Stimulated activated CD4-positive, alpha-beta T cell treated with anti-CD3 and anti-CD28 coated beads, TNF-alpha, amount 100 ng/mL, for 4 hours (primary cell): ENCODE data around the gene COMMD4.

Source experiments
- DNase-seq, 3 experiments: peaks; one replicate each; pipeline ENCODE4 v3.0.0-alpha.2; 2020; ENCODE audit warnings: low read depth in 3 of 3

The COMMD4 gene

DNA sequence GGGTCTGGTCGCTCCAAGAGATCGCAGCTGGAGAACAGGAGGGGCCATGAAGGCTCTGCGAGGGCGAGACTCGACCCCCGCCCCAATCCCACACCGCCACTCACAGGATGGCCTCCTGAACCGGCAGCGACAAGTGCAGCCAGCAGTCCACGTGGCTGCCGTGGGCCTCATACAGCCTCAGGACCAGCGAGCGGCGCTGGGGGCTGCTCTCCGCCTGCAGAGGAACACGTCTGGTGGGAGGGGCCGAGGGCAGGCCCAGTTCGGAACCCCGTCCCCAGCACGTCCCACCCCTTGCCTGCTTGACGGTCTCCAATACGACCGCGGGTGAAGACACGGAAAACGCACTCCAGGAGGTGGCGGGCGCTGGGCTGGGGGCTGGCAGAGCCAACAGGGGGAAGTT, 20.1 kb downstream of the COMMD4 start:
- no peak for DNase-seq

DNA sequence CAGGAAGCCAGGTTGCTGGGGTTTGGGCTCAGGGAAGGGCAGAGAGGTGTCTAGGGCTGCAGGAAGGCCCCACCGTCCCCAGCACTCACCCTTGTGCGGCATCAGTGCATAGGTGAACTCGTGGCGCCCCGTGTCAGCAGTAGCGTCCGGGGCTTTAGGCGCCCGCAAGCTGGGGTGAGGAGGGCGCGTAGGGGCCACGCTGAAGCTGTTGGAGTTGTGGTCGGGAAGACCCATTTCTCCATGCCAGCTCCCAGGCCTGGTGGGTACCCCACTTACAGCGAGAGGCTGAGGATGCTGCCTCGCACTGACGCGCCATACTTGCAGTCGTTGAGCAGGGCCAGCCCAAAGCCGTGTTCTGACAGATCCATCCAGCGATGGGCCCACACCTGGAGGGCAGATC, 20.7 kb downstream of the COMMD4 start:
- no peak for DNase-seq

GRCh38 chr15:75357976-75358673, 22.3 kb downstream of the COMMD4 start:
- DNase-seq: no peak

GRCh38 chr15:75358771-75359536, 23.1 kb downstream of the COMMD4 start:
- no peak for DNase-seq

GRCh38 chr15:75359537-75360250, 23.8 kb downstream of the COMMD4 start:
- no peak for DNase-seq

DNA sequence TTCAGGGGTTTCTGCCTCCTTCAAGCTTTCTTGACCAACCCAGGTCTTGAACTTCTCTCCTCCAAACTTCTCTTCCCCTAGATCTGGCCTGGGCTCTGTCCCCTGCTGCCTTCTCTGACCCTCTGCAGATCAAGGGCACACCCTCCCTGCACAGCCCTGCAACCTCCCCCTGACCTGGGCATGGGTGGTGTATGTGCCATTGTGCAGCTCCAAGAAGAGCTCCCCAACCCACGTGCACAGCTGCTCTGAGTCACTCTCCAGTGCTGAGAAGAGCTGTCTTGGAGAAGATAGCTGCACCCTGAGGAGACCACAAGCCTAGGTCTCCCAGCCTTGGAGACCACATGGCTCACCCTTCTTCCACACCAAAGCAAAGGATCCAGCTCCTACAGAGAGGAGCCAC, 24.5 kb downstream of the COMMD4 start:
- no peak for DNase-seq

DNA sequence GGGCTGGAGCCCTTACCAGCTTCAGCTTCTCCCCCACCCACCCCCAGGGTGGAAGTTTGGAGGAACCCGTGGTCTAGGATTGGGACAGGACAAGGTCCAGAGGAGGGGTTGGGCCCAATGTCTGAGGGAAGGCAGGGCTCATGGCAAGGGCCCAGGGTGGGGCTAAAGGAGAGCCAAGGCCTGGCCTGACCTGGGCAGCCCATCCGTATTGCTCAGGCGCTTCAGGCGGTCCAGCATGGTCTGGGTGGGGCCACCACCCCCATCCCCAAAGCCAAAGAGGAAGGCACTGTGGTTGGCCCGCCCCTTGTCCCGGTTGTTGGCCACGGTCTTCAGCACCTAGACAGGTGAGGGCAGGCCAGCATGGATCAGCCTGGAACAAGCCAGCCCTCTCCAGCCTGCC, 25.0 kb downstream of the COMMD4 start:
- DNase-seq: no peak

GRCh38 chr15:75361361-75361988, 25.6 kb downstream of the COMMD4 start:
- no peak for DNase-seq

DNA sequence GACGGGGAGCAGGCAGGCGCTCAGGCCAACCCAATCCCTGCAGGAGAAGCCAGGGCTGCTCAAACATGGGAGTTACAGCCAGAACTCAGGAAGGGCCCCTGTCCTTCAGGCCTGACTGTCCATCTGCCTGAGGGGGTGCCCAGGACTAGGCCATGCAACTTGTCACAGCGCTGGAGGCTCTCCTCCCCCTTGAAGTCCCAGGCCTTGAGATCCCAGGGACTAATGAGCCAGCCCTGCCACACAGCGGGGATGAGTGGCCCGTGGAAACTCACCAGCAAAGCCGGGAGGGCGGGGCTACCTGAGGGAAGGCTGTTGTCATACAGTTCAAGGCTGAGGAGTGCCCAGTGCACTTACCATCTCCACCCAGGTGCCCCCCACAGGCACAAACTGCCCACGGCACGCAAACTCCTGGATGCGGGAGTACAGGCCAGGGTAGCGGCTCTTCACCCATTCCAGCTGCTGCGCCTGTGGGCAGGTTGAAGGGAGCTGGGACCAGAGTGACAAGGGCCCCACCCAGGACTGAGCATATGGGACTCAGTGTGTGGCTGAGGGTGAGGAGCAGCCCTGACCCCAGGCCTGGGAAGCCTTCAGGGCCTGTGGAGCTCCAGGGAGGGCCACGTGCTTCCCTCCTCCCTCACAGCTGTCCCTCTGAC, 26.3 kb downstream of the COMMD4 start:
- DNase-seq: no peak

GRCh38 chr15:75362642-75363249, 26.9 kb downstream of the COMMD4 start:
- DNase-seq: no peak

- no peak for DNase-seq
These were observed 27.9 kb downstream of the COMMD4 start for GRCh38 chr15:75363786-75364185.

DNA sequence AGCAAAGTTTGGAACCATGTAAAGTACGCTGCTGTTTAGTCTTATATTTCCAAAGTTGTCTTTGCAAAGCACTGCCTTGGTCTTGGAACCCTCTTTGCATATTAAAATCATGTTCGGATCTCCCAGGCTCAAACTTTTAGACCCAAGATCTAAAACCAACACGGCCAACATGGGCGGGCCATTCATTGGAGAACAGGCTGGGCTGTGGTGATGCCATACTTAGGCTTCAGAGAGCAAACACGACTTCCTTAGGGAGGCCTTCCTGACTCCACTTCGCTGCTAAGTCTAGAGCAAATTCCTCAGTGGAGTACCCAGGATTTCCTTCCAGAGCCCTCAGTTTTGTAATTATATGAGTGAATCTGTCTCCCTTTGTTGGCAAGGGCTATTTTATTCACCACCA, 29.0 kb downstream of the COMMD4 start:
- no peak for DNase-seq

- DNase-seq: no peak
These were observed 30.3 kb downstream of the COMMD4 start for GRCh38 chr15:75366163-75366562.

DNA sequence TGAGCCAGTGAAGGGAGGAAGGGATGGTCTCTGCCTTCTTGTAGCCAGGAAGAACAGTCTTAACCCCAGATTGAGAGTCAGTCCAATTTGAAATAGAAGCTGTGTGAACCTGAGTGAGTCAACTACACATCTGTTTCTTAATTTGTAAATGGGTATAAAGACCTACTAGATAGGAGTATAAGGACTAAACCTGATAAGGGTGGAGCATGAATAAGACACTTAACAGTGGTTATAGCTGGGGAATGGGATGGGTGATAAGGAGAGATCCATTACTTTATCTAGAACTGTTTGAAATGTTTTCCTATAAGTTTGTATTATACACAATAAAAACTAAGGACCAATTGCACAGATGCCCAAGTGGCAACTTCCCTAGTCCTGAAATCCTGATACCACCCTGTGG, 31.1 kb downstream of the COMMD4 start:
- no peak for DNase-seq

- DNase-seq: no peak
These were observed 31.6 kb downstream of the COMMD4 start for GRCh38 chr15:75367406-75367912.

GRCh38 chr15:75367913-75368688, 32.2 kb downstream of the COMMD4 start, which contains the start of gene MAN2C1:
Gene MAN2C1 (minus strand): TSS chr15:75368607. CDS start chr15:75368583, 24 bp downstream.
- DNase-seq: peak; percentile 81 to 94 (median 86)

DNA sequence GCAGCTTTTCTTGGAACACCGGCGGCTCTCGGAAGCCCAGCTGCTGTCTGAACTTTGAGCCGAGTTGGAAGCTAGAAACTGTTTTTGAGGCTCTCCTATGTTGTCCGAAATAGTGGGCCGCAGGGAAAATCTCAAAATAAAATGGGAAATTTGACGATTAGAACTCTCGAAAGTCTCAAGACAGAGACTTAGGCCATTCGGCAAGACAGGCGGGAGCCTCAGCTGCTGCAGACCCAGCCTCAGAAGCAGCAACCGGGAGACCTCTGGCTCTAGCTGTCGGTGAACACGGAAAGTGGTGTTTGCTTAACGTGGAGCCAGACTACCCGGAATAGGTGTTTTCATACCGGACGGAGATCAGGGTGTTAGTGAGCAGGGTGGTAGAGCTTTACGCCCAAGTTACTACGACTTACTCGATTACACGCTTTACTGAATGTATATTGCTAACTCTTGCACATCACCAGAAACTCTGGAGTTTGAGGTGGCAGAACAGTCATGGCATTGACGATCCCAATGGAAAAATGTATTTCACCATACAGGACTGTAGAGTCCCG, 32.9 kb downstream of the COMMD4 start:
- DNase-seq: no peak

DNA sequence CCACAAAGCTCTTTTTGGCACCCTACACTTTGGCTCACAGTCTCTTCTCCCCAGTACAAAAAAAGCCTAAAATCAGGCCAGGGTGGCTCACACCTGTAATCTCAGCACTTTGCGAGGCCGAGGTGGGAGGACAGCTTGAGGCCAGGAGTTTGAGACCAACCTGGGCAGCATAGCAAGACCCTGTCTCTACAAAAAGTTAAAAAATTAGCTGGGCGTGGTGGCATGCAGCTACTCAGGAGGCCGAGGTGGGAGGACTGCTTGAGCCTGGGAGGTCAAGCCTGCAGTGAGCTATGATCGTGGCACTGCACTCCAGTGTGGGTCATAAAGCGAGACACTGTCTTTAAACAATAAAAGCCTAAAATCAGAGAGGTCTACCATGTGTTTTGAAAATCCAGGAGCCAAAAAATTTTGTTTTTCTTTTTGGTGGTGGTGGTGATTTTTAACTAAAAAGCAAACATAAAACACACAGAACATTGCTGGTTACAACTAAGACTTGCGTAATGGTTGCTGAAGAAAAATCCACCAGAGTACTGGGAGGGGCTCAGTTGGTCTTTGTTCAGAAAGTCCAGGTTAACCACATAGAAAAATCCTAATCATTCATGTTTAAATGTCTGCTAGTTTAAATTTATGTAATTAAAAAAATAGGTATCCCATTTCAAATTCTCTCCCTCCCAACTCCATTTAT, 34.2 kb downstream of the COMMD4 start:
- DNase-seq: no peak

DNA sequence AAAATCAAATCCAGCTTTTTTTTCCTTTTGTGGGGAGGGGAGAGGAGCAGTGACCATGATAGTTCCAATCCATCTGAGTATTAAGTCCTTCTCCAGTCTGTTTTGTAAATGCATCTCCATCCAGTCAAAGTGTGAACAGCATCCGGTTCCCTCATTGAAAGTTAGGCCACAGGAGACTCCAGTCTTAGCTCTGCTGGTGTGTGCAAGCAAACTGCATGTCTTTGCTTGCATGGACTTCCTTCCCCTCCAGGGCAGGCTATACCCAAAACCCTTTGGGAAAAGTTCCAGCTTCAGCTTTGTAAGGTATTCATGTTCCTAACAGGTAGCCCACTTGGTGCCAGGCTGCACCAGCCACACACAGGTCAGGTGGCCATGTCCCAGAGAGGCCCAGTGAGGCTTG, 35.6 kb downstream of the COMMD4 start:
- DNase-seq: no peak
